Glomerular visceral epithelial cell (primary cell): Measurements from ENCODE around the gene ZNF469.

Source experiments
- DNase-seq: peaks from one replicate; pipeline ENCODE4 v3.0.0-alpha.2; 2016; ENCODE audit errors: extremely low spot score

Gene ZNF469

DNA sequence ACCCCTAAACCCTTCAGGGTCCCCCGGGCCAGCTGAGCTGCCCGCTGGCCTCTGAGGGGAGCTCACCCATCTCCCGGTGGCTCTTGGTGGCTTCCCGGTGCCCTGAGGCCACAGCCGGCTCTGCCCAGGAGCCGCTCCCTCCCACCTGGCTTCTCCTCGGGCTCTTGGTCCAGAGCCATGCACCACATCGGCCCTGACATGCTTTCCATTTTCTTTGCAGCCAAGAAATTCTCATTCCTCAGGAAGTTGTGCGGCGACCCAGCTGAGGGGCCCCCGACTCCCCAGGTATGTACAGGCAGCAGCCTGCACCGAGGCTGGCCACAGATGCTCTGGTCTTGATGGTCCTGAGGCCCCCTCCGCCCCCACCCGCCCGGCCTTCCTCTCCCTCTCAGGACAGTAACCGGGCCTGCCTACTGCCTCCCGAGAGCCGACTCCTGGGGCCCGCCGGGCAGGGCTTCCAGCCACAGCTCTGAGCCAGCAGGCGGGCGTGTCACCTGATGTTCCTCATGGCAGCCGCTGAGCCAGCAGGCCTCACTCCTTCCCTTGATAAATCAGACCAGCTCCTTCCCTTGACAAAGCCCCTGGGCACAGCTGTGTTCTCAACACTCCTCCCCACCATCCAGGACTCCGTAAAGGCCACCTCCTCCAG is 42.0 kb downstream of the ZNF469 start:
- no peak for DNase-seq

DNA sequence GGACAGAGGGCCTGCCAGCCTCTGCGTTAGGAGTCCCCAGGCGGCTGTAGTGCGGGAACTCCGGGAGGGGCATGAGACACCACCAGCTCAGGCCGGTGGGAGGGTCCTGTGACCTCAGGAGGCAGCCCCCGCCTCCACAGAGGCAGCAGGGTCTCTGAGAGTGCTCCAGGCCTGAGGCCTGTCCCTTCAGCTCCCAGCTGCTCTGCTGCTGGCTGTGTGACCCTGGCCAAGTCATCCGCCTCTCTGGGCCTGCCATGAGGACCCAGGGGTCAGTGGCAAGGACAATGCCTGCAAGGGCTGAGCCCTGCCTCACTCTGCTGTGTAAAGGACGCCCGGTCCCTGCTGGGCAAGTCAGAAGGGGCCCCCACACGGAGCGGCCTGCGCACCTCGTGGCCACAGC is 43.3 kb downstream of the ZNF469 start:
- DNase-seq: no peak

DNA sequence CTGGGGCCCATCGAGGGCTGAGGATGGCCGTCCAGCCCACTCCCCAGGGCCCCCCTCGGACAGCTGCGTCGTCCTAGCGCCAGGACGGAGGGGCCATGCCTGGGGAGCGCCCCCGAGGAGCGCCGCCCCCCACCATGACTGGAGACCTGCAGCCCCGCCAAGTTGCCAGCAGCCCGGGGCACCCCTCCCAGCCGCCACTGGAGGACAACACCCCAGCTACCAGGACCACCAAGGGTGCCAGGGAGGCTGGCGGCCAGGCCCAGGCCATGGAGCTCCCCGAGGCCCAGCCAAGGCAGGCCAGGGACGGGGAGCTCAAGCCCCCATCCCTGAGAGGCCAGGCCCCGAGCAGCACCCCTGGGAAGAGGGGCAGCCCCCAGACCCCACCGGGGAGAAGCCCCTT is 44.6 kb downstream of the ZNF469 start:
- DNase-seq: no peak

GRCh38 chr16:88428156-88428555 is 45.4 kb downstream of the ZNF469 start:
- DNase-seq: no peak

- DNase-seq: no peak
Observed at GRCh38 chr16:88428616-88429386, 46.0 kb downstream of the ZNF469 start.

- no peak for DNase-seq
Observed at GRCh38 chr16:88429387-88430184, 46.8 kb downstream of the ZNF469 start.

DNA sequence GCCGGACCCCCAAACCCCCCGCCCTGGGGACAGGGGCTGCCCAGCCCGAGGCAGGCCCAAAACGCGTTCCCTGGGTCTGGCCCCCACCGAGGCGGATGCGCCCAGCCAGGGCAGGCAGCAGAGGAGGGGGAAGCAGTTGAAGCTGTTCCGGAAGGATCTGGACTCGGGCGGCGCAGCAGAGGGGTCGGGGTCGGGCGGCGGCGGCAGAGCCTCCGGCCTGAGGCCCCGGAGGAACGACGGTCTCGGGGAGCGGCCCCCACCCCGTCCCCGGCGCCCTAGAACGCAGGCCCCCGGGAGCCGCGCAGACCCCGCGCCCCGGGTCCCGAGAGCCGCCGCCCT is 47.4 kb downstream of the ZNF469 start:
- no peak for DNase-seq

GRCh38 chr16:88430524-88431446 is 48.0 kb downstream of the ZNF469 start:
- no peak for DNase-seq

- DNase-seq: no peak
Observed at GRCh38 chr16:88431651-88432050, 48.9 kb downstream of the ZNF469 start.

DNA sequence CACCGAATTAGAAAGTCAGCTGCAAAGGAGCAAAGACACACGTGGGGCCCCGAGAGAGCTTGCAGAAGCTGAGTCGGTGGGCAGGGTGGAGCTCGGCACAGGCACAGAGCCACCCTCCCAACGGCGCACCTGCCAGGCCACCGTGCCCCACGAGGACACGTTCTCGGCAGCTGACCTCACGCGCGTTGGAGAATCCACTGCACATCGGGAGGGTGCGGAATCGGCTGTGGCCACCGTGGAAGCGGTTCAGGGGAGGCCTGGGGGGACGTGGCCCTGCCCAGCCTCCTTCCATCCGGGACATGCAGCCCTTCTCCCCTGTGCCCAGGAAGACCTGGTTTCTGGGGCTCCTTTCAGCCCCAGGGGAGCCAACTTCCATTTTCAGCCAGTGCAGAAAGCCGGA is 49.4 kb downstream of the ZNF469 start:
- no peak for DNase-seq
